ENCODE results near the gene TFR2.
"Not testable (repeated sequence)": the region's sequence is repeated elsewhere in the genome, so short reads cannot be mapped to it uniquely, and the experiment has no call there.

Gene TFR2

DNA sequence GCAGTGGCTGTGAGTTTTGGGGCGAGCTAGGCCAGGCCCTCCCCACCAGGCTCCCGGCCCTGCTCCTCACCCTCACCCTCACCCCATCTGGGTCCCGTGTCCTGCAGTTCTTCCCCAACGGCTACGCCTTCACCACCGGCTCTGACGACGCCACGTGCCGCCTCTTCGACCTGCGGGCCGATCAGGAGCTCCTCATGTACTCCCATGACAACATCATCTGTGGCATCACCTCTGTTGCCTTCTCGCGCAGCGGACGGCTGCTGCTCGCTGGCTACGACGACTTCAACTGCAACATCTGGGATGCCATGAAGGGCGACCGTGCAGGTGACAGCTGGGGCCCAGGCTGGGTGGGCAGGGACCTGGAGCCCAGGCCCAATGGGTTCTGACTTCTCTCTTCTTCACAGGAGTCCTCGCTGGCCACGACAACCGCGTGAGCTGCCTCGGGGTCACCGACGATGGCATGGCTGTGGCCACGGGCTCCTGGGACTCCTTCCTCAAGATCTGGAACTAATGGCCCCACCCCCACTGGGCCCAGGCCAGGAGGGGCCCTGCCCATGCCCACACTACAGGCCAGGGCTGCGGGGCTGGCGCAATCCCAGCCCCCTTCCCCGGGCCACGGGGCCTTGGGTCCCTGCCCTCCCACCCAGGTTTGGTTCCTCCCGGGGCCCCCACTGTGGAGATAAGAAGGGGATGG lies 37.1 kb upstream of the TFR2 start:
- DNase-seq (ENCODE audit: low read depth in 2 of 2), result no peak

DNA sequence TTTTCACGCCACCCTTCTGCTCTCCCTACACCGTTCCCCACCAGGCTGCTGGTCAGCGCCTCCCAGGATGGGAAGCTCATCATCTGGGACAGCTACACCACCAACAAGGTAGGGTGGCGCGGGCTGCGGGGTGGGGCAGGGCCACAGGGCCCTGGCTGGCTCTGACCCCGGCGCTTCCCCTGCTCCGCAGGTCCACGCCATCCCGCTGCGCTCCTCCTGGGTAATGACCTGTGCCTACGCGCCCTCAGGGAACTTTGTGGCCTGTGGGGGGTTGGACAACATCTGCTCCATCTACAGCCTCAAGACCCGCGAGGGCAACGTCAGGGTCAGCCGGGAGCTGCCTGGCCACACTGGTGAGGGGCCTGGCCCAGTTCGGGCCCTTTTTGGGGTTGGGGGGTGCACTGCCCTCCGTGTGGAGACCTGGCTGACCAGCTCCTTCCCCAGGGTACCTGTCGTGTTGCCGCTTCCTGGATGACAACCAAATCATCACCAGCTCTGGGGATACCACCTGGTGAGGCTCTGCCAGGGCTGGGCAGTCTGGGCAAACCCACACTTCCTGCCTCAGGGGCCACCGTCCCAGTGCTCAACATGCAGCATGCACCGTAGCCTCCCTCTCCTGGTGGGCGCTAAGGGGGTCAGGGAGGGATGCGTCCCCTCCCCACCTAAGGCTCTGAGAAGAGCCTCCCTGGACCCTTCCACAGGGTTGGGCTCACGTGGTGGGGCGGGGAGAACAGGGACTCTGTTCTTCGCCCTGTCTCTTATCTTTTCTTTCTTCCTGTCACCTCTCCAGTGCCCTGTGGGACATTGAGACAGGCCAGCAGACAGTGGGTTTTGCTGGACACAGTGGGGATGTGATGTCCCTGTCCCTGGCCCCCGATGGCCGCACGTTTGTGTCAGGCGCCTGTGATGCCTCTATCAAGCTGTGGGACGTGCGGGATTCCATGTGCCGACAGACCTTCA lies 36.2 kb upstream of the TFR2 start:
- DNase-seq (ENCODE audit: low read depth in 2 of 2), result no peak

DNA sequence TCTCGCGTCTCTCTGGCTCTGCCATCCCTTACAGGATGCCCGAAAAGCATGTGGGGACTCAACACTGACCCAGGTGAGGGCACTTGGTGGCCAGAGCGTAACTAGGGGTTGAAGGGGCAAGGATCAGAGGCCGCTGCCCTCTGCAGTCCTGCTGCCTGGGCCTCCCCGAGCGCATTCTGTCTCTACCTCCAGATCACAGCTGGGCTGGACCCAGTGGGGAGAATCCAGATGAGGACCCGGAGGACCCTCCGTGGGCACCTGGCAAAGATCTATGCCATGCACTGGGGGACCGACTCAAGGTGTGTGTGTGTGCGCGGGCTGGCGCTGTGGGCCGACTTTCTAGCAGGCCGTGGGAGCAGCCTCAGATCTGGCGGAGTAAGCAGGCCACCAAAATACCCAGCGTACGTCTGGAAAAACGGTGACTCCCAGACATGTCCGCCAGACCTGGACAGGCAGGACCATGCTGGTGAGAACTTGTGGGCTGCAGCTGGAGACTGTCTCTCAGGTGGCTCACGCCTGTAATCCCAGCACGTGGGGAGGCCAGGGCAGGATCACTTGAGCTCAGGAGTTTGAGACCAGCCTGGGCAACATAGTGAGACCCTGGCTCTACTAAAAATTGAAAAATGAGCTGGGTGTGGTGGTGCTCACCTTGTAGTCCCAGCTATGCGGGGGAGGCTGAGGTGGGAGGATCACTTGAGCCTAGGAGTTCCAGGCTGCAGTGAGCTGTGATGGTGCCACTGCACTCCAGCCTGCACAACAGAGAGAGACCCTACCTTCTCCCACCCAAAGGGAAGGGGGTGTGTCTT lies 35.4 kb upstream of the TFR2 start:
- DNase-seq (ENCODE audit: low read depth in 2 of 2), result no peak

DNA sequence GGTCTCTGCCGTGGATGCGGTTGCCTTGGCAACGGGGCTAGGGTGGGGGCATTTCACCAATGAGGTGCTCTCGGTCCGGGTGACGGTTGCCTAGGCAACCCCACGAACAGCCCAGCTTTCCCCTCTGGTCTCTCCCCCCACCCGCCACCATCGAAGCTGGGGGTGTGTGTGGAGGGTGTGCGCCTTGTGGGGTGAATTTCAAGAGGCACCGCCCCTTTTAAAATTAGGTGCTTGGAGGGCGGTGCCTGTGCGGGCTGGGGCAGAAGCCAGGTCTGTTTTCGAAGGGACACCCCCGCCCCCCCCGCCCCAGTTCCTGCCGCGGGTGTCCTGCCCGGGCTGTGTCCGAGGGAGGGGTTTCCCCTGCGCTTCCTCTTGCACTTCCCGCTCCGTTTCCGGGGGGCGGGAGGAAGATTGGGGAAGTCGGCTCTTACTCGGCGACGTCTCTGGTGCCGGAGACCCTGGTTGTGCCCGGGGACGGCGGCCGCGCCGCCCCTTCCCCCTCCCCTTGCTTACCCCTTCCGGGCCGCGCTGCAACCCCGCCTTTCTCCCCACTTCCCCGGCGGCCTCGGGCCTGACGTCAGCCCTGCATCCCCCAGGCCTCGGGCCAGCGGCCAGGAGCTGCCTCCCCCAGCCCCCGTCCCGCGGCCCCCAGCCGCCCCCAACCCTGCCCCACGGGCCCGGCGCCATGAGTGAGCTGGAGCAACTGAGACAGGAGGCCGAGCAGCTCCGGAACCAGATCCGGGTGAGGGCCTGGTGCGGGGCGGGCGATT lies 34.4 kb upstream of the TFR2 start:
- peak; percentile 65 to 69 for DNase-seq (ENCODE audit: low read depth in 2 of 2)

DNA sequence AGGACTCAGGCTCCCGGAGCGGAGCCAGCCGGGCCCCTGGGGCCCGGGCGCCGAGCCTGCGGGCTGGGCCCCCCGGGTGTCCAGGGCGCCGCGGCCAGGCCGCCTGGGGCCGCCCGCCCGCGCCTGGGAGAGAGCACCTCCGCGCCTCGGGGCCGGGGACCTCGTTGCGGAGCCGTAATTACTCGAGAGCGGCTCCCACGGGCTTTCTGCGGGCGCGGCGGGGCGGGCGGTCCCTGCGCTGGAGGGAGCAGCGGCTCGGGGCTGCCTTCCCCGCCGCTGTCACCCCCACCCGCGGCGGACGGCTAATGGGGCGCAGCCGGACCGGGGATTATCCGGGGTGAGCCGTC lies 33.7 kb upstream of the TFR2 start:
- no peak for DNase-seq (ENCODE audit: low read depth in 2 of 2)

DNA sequence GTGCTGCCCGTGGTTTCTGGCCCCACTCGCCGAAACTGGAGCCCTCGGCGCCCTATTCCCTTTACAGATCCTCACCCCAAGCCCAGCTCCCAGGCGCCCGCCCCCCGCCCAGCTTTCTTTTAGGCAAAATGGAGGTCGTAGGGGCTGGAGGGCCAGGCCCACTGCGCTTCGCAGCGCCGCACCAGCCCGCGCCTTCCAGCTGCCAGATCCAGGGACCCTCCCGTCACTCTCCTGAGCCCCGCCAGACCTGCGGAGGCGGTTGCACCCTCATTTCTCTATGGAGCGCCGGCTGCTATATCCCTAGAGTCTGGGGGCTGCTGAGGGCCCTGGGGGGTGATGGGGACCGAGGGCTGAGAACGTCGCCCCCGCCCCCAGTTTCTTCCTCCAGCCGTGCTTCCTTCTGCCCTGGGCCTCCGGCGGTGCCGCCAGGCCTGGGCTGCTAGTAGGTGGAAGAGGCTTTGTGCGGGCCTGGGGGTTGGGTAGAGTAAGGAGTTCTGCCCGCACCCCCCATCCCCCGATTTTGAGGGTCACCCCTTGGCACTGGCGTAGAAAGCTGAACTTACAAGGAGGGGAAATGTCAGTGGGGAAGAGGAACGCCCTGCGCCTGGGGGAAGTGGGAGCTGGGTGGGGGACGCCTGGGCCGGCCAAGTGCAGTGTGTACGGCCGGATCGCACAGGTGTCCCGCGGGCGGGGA lies 33.2 kb upstream of the TFR2 start:
- no peak for DNase-seq (ENCODE audit: low read depth in 2 of 2)

DNA sequence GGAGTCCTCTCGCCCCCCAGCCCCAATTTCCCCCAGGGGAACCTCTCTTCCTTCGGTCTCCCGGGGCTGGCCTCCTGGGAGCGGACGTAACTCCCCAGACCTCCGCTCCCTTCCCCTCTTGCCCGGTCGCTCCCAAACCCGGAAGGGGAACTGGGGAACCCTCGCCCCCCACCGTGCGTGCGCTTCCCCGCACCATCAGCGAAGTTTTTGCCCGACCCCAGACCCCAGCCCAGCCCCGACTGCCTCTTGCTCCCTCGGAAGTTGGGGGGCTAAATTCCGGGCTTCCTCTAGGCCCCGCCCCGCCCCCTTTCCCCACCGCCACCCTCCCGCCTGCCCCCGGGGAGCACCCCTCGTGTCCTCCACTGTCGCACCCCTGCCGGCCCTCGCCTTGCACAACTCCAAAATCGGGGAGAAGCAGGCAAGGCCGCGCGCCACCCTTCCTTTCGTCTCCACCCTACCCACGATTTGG lies 32.6 kb upstream of the TFR2 start:
- no peak for DNase-seq (ENCODE audit: low read depth in 2 of 2)

DNA sequence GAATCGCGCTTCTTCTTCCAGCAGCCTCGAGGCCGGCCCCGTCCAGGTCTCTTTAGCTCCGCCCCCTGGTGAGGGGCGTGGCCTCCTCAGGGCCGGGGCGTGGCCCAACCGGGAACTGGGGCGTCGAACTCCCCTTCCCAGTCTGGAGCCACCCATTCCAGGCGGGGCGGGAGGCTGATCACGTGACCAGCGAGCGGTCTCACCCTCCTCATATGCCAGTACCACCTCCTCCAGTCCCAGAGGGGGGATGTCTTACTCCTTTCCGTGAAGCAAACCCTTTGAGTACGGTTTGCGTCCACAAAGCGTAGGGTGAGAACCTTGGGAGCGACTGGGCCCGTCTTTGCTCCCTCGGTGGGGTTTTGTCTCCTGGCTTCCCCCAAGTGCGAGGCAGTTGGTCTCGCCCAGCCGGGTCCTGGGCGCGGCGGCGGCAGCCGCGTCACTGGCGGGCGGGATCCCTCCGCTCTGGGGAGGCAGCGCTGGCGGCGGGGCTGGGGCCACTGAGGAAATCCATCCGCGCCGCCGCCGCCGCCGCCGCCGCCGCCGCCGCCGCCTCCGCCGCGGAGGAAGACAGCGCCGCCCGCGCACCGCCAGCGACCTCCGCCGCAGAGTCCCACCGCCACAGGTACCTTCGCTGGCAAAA lies 32.1 kb upstream of the TFR2 start, which contains the start of gene GNB2:
TSS of gene GNB2 (plus strand) at position 439 of the 640 bp plus-strand sequence. CDS start 2,526 bp downstream, outside the sequence.
- peak; percentile 99 for DNase-seq (ENCODE audit: low read depth in 2 of 2)

DNA sequence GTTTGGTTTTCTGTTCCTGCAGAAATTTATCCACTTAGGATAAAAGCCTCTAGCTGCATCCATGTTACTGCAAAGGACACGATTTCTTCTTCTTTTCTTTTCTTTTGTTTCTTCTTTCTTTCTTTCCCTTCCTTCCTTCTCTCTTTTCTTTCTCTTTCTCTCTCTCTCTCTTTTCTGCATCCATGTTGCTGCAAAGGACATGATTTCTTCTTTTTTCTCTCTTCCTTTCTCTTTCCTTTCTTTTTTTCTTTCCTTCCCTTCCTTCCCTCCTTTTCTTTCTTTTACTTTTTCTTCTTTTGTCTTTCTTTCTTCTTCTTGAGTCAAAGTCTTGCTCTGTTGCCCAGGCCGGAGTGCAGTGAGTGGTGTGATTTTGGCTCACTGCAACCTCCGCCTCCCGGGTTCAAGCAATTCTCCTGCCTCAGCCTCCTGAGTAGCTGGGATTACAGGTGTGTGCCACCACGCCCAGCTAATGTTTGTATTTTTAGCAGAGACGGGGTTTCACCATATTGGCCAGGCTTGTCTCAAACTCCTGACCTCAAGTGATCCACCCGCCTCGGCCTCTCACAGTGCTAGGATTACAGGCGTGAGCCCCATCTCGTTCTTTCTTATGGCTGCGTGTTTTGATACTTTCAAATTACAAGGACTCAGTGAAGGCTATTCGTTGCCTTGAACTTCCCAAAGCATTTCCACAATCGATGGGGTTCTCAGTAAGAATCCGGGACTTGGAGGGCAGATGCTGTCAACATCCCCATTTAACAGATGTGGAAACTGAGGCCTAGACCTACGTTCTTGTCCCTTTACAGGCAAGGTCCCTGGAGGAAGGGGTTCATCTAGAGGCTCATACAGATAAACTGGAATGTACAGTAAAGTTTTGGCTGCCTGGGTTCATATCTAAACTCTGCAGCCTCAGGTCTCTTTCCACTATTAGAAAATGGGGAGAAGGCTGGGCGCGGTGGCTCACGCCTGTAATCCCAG lies 30.3 kb upstream of the TFR2 start:
- DNase-seq (ENCODE audit: low read depth in 2 of 2), result no peak

DNA sequence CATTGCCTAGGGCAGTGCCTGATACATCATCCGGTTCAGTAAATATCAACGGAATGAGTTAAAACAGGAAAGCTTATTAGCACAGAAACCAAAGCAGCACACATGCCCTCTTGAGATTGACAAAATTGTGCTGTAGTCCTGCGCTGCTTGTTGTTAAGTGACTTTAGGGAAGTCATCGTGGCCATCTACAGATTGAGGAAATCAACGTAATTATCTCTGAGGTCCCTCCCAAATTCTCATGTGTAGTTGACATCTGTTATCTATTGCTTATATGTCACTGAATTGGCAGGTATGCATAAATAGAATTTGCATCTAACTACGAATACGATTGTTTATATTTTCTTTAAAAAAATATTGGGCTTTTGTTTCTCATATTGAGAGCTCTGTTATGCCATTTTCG lies 28.7 kb upstream of the TFR2 start:
- DNase-seq (ENCODE audit: low read depth in 2 of 2), result no peak

DNA sequence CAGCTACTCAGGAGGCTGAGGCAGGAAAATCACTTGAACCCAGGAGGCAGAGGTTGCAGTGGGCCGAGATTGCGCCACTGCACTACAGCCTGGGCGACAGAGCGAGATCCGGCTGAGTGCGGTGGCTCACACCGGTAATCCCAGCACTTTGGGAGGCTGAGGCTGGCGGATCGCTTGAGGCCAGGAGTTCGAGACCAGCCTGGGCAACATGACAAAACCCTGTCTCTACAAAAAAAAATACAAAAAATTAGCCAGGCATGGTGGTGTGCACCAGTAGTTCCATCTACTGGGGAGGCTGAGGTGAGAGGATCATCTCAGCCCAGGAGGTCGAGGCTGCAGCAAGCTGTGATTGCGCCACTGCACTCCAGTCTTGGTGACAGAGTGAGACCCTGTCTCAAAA lies 27.8 kb upstream of the TFR2 start:
- not testable (repeated sequence) for DNase-seq (ENCODE audit: low read depth in 2 of 2)

DNA sequence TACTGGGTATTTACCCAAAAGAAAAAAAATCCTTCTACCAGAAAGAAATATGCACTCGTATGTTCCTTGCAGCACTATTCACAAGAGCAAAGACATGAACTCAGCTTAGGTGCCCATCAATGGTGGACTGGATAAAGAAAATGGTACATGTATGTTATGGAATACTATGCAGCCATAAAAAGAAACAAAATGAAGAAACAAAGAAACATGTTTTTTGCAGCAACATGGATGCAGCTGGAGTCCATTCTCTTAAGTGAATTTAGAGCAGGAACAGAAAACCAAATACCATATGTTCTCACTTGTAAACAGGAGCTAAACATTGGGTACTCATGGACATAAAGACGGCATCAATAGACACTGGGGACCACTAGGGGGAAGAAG lies 26.7 kb upstream of the TFR2 start:
- DNase-seq (ENCODE audit: low read depth in 2 of 2), result no peak

DNA sequence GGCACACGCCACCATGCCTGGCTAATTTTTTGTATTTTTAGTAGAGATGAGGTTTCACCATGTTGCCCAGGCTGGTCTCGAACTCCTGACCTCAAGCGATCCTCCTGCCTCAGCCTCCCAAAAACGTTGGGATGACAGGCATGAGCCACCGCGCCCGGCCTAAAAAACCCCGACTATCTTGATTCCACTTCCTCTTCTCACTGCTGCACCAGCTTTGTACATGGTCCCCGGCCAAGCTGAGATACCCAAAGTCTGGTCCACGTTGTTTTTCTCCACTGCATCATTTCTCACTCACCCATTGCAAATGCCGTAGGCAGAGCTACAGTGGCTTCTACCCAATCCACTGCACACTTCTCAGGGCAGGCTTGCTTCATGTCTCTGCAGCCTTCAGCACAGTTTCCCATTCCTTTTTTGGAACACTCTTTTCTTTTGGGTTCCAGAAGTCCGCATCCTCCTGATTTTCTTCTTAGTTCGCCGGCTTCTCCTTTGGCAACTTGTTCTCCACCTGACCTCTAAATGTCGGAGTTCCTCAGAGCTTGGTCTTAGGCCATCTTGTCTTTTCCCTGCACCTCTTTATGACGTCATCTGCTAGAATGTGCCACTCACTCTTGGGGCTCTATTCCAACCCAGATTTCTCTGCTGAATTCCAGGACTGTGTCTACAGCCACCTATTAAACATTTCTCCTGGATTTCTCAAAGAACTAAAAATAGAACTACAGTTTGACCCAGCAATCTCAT lies 26.1 kb upstream of the TFR2 start:
- DNase-seq (ENCODE audit: low read depth in 2 of 2), result no peak

DNA sequence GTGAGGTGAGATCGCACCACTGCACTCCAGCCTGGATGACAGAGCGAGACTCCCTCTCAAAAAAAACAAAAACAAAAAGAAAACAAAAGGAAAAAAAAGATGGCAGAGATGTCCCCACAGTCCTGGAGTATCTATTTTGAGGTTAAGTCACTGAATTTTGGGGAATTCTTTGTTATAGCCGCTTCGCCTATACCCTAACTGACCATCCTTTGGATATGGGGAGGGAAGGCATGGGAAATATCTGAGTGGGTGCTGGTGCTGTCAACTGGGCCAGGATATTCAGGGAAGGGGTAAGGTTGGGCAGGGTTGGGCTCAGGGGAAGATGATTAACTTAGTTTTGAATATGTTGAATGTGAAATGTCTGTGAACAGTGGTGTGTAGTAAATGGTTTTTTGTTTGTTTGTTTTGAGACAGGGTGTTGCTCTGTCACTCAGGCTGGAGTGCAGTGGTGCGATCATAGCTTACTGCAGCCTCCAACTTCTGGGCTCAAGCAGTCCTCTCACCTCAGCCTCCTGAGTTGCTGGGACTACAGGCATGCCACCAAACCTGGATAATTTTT lies 23.9 kb upstream of the TFR2 start:
- no peak for DNase-seq (ENCODE audit: low read depth in 2 of 2)

DNA sequence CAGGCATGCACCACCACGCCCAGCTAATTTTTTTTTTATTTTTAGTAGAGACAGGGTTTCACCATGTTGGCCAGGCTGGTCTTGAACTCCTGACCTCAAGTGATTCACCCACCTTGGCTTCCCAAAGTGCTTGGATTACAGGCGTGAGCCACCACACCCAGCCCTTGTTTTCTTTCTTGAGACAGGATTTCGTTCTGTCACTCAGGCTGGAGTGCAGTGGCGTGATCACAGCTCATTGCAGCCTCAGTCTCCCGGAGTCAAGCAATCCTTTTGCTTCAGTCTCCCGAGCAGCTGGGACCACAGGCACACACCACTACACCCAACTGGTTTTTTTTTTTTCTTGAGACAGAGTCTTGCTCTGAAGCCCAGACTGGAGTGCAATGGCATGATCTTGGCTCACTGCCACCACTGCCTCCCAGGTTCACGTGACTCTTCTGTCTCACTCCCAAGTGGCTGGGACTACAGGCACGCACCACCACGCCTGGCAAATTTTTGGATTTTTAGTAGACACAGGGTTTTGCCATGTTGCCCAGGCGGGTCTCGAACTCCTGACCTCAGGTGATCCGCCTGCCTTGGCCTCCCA lies 20.9 kb upstream of the TFR2 start:
- DNase-seq (ENCODE audit: low read depth in 2 of 2), result not testable (repeated sequence)

DNA sequence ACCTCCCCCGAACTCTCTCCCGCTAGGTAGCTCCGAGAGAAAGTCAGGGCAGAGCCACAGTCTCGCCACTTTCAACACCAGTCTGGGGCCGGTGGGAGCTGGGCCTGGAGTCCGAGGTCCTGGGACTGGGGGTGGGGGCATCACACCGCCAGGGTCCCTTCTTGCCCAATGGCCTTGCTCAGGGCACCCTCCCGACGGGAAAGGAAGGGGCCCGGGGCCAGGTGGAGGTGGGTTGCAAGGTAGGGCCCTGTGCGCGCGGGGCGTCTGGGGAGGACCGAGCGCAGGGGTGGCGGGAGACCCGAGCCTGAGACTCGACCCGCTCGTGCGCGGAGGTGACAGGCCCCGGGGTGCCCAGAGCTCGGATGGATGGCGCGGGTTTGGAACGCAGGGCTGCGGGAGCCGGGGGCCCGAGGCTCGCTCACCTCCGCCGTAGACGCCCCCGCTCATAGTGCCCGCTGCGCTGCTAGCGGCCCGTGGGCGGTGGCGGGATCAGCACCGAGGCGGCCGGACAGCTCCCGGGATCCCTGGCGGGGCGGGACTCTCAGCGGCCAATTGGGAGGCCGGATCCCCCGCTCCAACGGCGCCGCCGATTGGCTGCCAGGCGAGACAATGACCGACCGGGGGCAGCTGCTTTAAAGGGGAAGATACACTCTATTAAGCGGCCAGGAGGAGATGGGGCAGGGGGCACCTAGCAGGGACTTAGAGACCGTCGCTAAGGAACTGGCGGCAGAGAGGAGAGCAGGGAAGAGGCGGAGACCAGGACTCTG lies 14.7 kb upstream of the TFR2 start, which contains the start of gene ACTL6B:
TSS of gene ACTL6B (minus strand) at position 541 of the 767 bp plus-strand sequence. CDS start at position 447, 94 bp downstream.
- DNase-seq (ENCODE audit: low read depth in 2 of 2), result peak in 1 of 2 donors; percentile 57
